Body of pancreas (tissue), 4 donors: ENCODE results near the gene C10orf90.

Source experiments
- POLR2A ChIP-seq, 3 donors: fragments of 450-650 bp; IDR thresholded peaks; one replicate each; pipeline ENCODE4 v1.6.1; 2016; ENCODE audit warnings: antibody characterized with exemption in 3 of 3, mild to moderate bottlenecking in 2 of 3
- TF ChIP-seq, protein P1 (sequence below), 7 experiments: fragments of 450-650 bp in 4 of 7; fragments of 200-600 bp in 3 of 7; sonication (generic) in 3 of 7; IDR thresholded peaks; one replicate each; pipeline ENCODE4 v1.5.1; 2016 to 2019; ENCODE audit warnings: antibody characterized with exemption in 7 of 7

DNA sequence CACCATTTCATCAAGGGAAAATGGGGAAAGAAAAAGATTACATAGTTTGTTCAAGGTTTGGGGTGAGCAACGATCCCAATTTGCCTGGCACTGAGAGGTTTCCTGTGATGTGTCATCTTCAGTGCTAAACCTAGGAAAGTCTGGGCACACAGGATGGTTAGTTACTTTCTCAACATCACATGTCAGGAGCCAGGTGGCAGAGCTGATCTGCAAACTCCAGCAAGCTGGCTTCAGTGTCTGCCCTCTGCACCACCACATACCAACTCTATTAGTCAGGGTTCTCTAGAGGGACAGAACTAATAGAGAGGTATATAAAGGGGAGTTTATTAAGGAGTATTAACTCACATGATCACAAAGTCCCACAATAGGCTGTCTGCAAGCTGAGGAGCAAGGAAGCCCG is 293.5 kb downstream of the C10orf90 start:
- TF ChIP-seq, protein P1, sequence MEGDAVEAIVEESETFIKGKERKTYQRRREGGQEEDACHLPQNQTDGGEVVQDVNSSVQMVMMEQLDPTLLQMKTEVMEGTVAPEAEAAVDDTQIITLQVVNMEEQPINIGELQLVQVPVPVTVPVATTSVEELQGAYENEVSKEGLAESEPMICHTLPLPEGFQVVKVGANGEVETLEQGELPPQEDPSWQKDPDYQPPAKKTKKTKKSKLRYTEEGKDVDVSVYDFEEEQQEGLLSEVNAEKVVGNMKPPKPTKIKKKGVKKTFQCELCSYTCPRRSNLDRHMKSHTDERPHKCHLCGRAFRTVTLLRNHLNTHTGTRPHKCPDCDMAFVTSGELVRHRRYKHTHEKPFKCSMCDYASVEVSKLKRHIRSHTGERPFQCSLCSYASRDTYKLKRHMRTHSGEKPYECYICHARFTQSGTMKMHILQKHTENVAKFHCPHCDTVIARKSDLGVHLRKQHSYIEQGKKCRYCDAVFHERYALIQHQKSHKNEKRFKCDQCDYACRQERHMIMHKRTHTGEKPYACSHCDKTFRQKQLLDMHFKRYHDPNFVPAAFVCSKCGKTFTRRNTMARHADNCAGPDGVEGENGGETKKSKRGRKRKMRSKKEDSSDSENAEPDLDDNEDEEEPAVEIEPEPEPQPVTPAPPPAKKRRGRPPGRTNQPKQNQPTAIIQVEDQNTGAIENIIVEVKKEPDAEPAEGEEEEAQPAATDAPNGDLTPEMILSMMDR (IDR thresholded peaks at IDR 0.05): no peak
- no peak for TF ChIP-seq POLR2A (IDR thresholded peaks at IDR 0.05)
